ENCODE measurements around the gene SEC14L3. TPM values are rescaled to one million over a fixed set of nuclear protein-coding genes. Genes with fewer than 3 reads are reported as not detected.
A peak's percentile ranks its signal among the peaks of the same experiment; 100 is the strongest.

Gene SEC14L3
- total RNA-seq, 1 experiment from 2014 or later: not detected

DNA sequence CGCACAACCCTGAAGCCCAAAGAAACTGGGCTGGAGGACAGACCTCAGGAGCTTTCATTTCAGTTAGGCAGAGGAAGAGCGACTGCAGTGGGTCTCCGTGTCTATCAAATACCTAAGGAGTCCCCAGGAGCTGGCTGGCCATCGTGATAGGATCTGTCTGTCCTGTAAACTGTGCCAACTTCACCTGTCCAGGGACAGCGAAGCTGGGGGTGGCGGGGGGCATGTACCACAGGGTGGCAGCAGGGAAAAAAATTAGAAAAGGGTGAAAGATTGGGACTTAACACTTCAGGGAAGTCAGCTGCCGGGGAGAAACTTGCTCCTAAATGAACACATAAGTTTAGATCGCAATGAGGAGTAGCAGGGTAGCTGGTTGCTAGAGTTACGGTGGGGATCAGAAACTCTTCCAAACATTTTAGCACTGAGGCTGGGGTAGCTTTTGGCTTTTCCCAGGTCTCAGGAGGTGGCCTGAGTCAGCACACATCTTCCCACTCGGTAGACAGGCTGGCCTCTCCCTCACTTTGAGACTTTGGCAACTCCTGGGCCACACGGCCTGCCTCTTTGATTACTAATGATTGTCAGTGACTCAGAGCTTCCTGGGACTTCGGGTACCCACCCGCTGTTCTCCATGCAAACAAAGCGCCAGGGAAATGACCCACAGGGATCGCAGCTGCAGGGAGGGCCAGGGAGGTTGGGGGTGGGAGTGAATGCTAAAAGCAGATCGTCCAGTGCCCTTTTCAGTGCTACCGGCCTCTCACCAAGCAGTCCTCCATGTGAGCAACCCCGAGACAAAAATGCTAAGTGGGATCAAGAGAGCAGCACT is 49.1 kb downstream of the SEC14L3 start:
- peaks cover 86% of the 10 kb centered on the region for H3K36me3 Mint-ChIP-seq (ENCODE audit: insufficient read depth, unreplicated experiment)
- peaks cover 50% of the 10 kb centered on the region for H3K4me1 Mint-ChIP-seq (ENCODE audit: low read depth, unreplicated experiment)
- no peaks in the 10 kb centered on the region for H3K9me3 Mint-ChIP-seq (ENCODE audit: low read depth, unreplicated experiment)
- DNase-seq: peak; percentile 78
- H3K4me3 Mint-ChIP-seq (ENCODE audit: low read depth, unreplicated experiment): peak overlapping the region; percentile 95
- no peaks in the 10 kb centered on the region for H3K27me3 Mint-ChIP-seq (ENCODE audit: unreplicated experiment)
- intact Hi-C loops (cut with micrococcal nuclease; ENCODE audit: unreplicated experiment): loop anchor here (2.0 kb wide), 1 partner anchor 26 kb away; the partner anchor contains the start of gene SEC14L2
- CTCF ChIA-PET: interaction anchor here (0.6 to 2.7 kb wide), 4 partner anchors 18 to 167 kb away, joined by 4 to 12 read pairs (median 5); partner anchors contain the start of gene SEC14L2
- peak overlapping the region; percentile 87 for H3K27ac Mint-ChIP-seq (ENCODE audit: unreplicated experiment)
- TF ChIP-seq, protein P1, sequence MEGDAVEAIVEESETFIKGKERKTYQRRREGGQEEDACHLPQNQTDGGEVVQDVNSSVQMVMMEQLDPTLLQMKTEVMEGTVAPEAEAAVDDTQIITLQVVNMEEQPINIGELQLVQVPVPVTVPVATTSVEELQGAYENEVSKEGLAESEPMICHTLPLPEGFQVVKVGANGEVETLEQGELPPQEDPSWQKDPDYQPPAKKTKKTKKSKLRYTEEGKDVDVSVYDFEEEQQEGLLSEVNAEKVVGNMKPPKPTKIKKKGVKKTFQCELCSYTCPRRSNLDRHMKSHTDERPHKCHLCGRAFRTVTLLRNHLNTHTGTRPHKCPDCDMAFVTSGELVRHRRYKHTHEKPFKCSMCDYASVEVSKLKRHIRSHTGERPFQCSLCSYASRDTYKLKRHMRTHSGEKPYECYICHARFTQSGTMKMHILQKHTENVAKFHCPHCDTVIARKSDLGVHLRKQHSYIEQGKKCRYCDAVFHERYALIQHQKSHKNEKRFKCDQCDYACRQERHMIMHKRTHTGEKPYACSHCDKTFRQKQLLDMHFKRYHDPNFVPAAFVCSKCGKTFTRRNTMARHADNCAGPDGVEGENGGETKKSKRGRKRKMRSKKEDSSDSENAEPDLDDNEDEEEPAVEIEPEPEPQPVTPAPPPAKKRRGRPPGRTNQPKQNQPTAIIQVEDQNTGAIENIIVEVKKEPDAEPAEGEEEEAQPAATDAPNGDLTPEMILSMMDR (IDR thresholded peaks at IDR 0.05; ENCODE audit: unreplicated experiment): no peak
- BruUV-seq (replicated peaks): no TSS peak

DNA sequence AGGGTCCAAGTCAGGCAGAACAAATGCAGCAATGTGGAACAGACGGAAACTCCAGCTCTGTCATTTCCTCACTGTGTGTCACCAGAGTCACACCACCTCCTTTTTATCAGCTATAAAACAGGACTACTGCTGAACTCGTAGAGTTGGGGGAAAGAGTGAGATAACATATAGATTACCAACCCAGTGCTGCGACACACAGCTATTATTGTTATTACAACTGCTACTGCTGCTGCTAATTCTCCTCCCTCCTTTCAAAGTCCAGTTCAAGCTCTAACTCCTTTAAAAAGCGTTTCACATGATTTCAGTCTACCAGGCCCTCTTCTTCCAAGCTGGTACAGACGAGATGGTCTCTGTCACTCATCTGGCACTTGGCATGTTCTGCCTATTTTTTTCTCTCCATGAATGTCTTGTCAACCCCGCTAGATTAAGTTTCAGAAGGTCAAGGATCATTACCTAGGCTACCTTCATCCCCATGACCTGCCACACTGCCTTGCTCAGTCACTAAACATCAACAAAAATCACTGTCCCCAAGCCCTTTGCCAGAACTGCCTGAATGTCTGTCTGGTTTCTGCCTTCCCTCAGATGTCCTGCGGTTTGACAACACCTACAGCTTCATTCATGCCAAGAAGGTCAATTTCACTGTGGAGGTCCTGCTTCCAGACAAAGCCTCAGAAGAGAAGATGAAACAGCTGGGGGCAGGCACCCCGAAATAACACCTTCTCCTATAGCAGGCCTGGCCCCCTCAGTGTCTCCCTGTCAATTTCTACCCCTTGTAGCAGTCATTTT is 49.9 kb downstream of the SEC14L3 start:
- Mint-ChIP-seq H3K27me3 (ENCODE audit: unreplicated experiment) (no peaks in the 10 kb centered on the region), H3K4me3 (ENCODE audit: low read depth, unreplicated experiment) (peak overlapping the region; percentile 95), H3K9me3 (ENCODE audit: low read depth, unreplicated experiment) (no peaks in the 10 kb centered on the region), H3K27ac (ENCODE audit: unreplicated experiment) (peak overlapping the region; percentile 87), H3K4me1 (ENCODE audit: low read depth, unreplicated experiment) (peaks cover 49% of the 10 kb centered on the region), H3K36me3 (ENCODE audit: insufficient read depth, unreplicated experiment) (peaks cover 83% of the 10 kb centered on the region)
- TF ChIP-seq, protein P1 (IDR thresholded peaks at IDR 0.05; ENCODE audit: unreplicated experiment): no peak
- intact Hi-C loops (cut with micrococcal nuclease; ENCODE audit: unreplicated experiment): loop anchor here (2.0 kb wide), 1 partner anchor 25 kb away; the partner anchor contains the start of gene SEC14L2
- CTCF ChIA-PET: interaction anchor here (0.9 to 2.7 kb wide), 4 partner anchors 17 to 134 kb away, joined by 4 to 12 read pairs (median 4); partner anchors contain the start of genes RNF215 and SEC14L2
- DNase-seq: peak; percentile 8
- BruUV-seq (replicated peaks): no TSS peak

DNA sequence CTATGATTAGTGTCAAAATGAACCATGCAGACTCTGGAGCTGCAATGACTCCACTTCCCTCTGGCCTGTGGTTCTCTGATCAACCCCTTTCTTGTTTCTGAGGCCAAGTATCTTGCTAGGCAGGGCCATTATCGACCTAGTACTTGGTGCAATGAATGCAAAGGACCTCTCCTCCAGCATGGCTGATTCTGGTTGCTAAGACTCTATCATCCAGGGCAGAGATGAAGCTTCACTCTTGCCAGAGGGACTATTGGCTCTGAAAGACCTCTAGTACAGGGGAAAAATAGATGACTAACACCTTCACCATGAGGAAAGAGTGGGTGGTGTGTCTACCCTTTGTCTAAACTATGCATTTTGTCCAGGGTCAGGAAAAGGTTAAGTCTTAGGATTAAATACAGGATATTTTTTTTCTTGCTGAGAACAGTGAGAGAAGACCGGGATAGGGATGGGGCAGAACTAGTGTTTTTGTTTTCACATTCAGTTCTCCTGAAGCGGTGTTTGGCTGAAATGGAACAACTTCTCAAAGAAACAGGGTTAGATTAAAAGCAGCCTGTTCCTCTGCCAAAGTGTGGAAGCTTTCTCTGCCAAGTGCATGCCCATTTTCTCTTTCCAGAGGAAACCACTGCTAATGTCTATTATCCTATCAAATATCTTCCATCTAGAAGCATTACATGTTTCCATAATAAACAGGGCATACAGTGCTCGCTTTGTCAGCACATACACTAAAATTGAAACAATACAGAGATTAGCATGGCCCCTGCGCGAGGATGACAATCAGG is 51.3 kb downstream of the SEC14L3 start:
- TF ChIP-seq, protein P1 (IDR thresholded peaks at IDR 0.05; ENCODE audit: unreplicated experiment): no peak
- Mint-ChIP-seq H3K4me3 (ENCODE audit: low read depth, unreplicated experiment) (peak overlapping the region; percentile 65), H3K27ac (ENCODE audit: unreplicated experiment) (peak overlapping the region; percentile 87), H3K4me1 (ENCODE audit: low read depth, unreplicated experiment) (peaks cover 56% of the 10 kb centered on the region), H3K36me3 (ENCODE audit: insufficient read depth, unreplicated experiment) (peaks cover 76% of the 10 kb centered on the region), H3K27me3 (ENCODE audit: unreplicated experiment) (no peaks in the 10 kb centered on the region), H3K9me3 (ENCODE audit: low read depth, unreplicated experiment) (no peaks in the 10 kb centered on the region)
- CTCF ChIA-PET: interaction anchor here (1.0 to 1.2 kb wide), 2 partner anchors 10 to 24 kb away, joined by 4 to 7 read pairs; partner anchors contain the start of gene SEC14L2
- intact Hi-C loops (cut with micrococcal nuclease; ENCODE audit: unreplicated experiment): no loop called here
- DNase-seq: peak; percentile 54
- no TSS peak for BruUV-seq (replicated peaks)

DNA sequence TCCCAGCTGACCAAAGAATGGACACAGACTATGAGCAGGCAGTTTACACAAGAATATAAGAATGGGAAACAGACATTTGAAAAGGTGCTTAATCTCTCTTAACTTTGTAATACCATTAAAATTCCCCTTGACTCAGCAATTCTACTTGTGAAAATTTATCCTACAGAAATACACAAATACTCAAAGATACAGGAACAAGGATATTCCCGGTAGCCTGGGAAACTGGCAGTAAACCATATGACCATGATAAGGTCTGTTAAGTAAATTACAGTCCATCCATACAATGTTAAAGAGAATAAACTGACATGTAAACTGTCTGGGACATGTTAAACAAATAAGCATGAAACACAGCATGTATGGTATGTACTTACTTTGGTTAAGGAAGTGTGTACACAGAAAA is 55.0 kb downstream of the SEC14L3 start:
- Mint-ChIP-seq H3K9me3 (ENCODE audit: low read depth, unreplicated experiment) (no peaks in the 10 kb centered on the region), H3K36me3 (ENCODE audit: insufficient read depth, unreplicated experiment) (peaks cover 72% of the 10 kb centered on the region), H3K4me3 (ENCODE audit: low read depth, unreplicated experiment) (no peak overlapping the region), H3K27ac (ENCODE audit: unreplicated experiment) (peak overlapping the region; percentile 38), H3K27me3 (ENCODE audit: unreplicated experiment) (no peaks in the 10 kb centered on the region), H3K4me1 (ENCODE audit: low read depth, unreplicated experiment) (peaks cover 36% of the 10 kb centered on the region)
- TF ChIP-seq, protein P1 (IDR thresholded peaks at IDR 0.05; ENCODE audit: unreplicated experiment): no peak
- no peak for DNase-seq
- no TSS peak for BruUV-seq (replicated peaks)
- intact Hi-C loops (cut with micrococcal nuclease; ENCODE audit: unreplicated experiment): no loop called here
- CTCF ChIA-PET: no interaction called here
